Fibroblast of lung (primary cell): ENCODE results near the gene NRG2.

Experiments used
- EZH2 ChIP-seq: IDR thresholded peaks from 2 replicates; pipeline ENCODE4 v1.5.1; 2012; ENCODE audit warnings: low read length, control low read depth, mild to moderate bottlenecking; ENCODE audit errors: missing control alignments
- TF ChIP-seq, protein P1 (sequence below), 2 donors: IDR thresholded peaks in 1 of 2; conservative IDR thresholded peaks in 1 of 2; 1 replicate in 1 of 2; 2 replicates in 1 of 2; pipeline ENCODE4 v1.5.1; 2011 to 2012; ENCODE audit warnings: low read length in 2 of 2, control low read depth in 1 of 2, inconsistent platforms in 1 of 2, low read depth in 1 of 2, mild to moderate bottlenecking in 1 of 2

DNA sequence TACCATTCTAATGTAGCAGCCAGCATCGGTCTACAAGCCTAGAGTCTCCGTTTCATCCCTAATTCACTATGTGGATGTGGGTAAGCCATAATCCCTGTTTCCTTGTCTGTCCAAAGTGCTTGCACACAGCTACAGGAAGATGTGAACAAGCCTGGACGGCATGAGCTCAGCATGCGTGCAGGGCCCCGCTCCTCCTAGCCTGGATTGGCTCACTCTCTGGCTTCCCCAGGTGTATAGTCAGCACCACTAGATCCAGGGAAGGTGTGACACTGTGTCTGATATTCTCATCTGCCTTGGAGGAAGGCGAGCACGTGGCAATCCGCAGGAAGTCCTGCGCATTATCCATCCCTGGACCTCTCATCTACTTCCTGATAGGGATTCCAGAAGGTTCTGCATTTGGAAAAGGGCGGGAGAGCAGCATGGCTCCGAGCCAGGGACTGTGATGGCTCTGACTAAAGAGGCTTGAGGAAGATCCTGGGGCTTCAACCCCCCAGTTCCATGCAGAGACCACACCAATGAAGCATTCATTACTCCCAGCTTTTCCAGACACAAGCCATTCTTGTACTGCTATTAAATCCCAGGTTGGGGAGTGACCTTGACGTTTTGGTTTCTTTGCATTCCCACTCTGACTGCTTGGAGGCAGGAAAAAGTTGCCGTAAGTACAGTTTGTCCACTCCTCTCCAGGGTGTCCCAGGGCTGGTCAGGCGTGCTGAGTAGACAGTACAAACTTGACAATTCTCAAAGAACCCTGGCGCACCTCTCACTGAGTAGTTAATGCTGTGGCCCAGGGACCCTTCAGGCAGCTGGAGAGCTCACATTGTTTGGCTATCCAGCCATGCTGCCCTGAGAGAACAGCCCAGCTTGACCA lies 181.8 kb downstream of the NRG2 start:
- TF ChIP-seq, protein P1, sequence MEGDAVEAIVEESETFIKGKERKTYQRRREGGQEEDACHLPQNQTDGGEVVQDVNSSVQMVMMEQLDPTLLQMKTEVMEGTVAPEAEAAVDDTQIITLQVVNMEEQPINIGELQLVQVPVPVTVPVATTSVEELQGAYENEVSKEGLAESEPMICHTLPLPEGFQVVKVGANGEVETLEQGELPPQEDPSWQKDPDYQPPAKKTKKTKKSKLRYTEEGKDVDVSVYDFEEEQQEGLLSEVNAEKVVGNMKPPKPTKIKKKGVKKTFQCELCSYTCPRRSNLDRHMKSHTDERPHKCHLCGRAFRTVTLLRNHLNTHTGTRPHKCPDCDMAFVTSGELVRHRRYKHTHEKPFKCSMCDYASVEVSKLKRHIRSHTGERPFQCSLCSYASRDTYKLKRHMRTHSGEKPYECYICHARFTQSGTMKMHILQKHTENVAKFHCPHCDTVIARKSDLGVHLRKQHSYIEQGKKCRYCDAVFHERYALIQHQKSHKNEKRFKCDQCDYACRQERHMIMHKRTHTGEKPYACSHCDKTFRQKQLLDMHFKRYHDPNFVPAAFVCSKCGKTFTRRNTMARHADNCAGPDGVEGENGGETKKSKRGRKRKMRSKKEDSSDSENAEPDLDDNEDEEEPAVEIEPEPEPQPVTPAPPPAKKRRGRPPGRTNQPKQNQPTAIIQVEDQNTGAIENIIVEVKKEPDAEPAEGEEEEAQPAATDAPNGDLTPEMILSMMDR (conservative IDR thresholded peaks at IDR 0.05 in 1 of 2, IDR thresholded peaks at IDR 0.05 in 1 of 2; ENCODE audit: low read depth in 1 of 2, low read length in 2 of 2), result no peak
- TF ChIP-seq EZH2, result no peak
